ENCODE data around the gene CCDC9B. TPM values are rescaled to one million over a fixed set of nuclear protein-coding genes. Genes with fewer than 3 reads are reported as not detected.
A peak's percentile ranks its signal among the peaks of the same experiment; 100 is the strongest.

The CCDC9B gene
- total and polyA plus RNA-seq, 10 donors = 2.2 to 19.4 (median 7.1) TPM

DNA sequence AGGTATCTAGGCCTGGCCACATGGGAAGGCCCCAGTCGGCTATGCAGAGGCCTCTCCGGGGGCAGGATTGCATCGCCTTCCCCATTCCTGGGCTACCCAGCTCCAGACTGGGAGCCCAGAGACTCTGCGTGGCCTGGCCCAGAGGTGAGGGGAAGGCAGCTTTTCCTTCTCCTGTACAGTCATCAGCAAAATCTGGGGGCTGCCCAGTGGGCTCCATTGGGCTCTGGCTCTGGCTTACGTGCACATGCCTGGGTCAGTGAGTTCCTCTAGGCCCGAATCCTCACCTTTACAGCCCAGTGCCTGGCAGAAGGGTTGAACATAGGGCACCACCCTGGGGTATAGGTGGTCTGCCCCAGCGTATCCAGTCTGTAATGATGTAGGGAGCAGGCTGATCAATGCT lies 53.9 kb downstream of the CCDC9B start:
- Histone ChIP-seq H3K36me3 (peaks cover 0 to 59% (median 41%) of the 10 kb centered on the region in 6 donors), H3K9me3 (no peaks in the 10 kb centered on the region), H3K27me3 (replicated peaks in 1 of 7) (peaks cover 0 to 33% (median 21%) of the 10 kb centered on the region in 7 donors), H3K27ac (no peak overlapping the region), H3K4me3 (no peak overlapping the region), H3K4me1 (peaks cover 10 to 55% (median 23%) of the 10 kb centered on the region in 6 donors)
- WGBS, 5 donors = 70 to 95% (median 78%) methylated on average over 2 to 7 of the region's 7 CpGs
- intact Hi-C loops (cut with DNase I; ENCODE audit: low total_unique reads) = no loop called here
- TF ChIP-seq POLR2A (IDR thresholded peaks at IDR 0.05) = no peak
- TF ChIP-seq CTCF (IDR thresholded peaks at IDR 0.05 in 8 of 11, conservative IDR thresholded peaks at IDR 0.05 in 3 of 11) = no peak
- no peak for TF ChIP-seq POLR2AphosphoS5 (IDR thresholded peaks at IDR 0.05)
- DNase-seq = no peak

- no peak for DNase-seq
- TF ChIP-seq POLR2AphosphoS5 (IDR thresholded peaks at IDR 0.05) (no peak), POLR2A (IDR thresholded peaks at IDR 0.05) (no peak), CTCF (IDR thresholded peaks at IDR 0.05 in 8 of 11, conservative IDR thresholded peaks at IDR 0.05 in 3 of 11) (no peak)
- intact Hi-C loops (cut with DNase I; ENCODE audit: low total_unique reads) = no loop called here
- Histone ChIP-seq H3K36me3 (peaks cover 0 to 52% (median 37%) of the 10 kb centered on the region in 6 donors), H3K27me3 (replicated peaks in 1 of 7) (peaks cover 0 to 33% (median 28%) of the 10 kb centered on the region in 7 donors), H3K27ac (peak overlapping the region in 2 of 8 donors; percentile 21 to 38), H3K4me3 (no peak overlapping the region), H3K9me3 (no peaks in the 10 kb centered on the region), H3K4me1 (peaks cover 10 to 57% (median 26%) of the 10 kb centered on the region in 6 donors)
- 73 to 92% (median 78%) methylated on average over 7 of the region's 7 CpGs for WGBS, 5 donors
Observed at GRCh38 chr15:40286061-40286532, 54.6 kb downstream of the CCDC9B start.

- Histone ChIP-seq H3K9me3 (no peaks in the 10 kb centered on the region), H3K36me3 (peaks cover 0 to 47% (median 34%) of the 10 kb centered on the region in 6 donors), H3K27me3 (replicated peaks in 1 of 7) (peaks cover 0 to 36% (median 33%) of the 10 kb centered on the region in 7 donors), H3K4me1 (peaks cover 10 to 56% (median 25%) of the 10 kb centered on the region in 6 donors), H3K4me3 (no peak overlapping the region), H3K27ac (peak overlapping the region in 2 of 8 donors; percentile 21 to 38)
- no peak for DNase-seq
- no peak for TF ChIP-seq POLR2AphosphoS5 (IDR thresholded peaks at IDR 0.05)
- TF ChIP-seq CTCF (IDR thresholded peaks at IDR 0.05 in 8 of 11, conservative IDR thresholded peaks at IDR 0.05 in 3 of 11) = no peak
- TF ChIP-seq POLR2A (IDR thresholded peaks at IDR 0.05) = no peak
- intact Hi-C loops (cut with DNase I; ENCODE audit: low total_unique reads) = no loop called here
- 25 to 48% (median 29%) methylated on average over 1 of the region's 1 CpG for WGBS, 5 donors
Observed at GRCh38 chr15:40285554-40286011, 55.2 kb downstream of the CCDC9B start.

GRCh38 chr15:40285151-40285550 lies 55.6 kb downstream of the CCDC9B start:
- TF ChIP-seq POLR2AphosphoS5 (IDR thresholded peaks at IDR 0.05) = no peak
- TF ChIP-seq CTCF (IDR thresholded peaks at IDR 0.05 in 8 of 11, conservative IDR thresholded peaks at IDR 0.05 in 3 of 11) = no peak
- no peak for TF ChIP-seq POLR2A (IDR thresholded peaks at IDR 0.05)
- intact Hi-C loops (cut with DNase I; ENCODE audit: low total_unique reads) = no loop called here
- peaks cover 10 to 58% (median 28%) of the 10 kb centered on the region in 6 donors for H3K4me1 ChIP-seq
- H3K27me3 ChIP-seq (replicated peaks in 1 of 7) = peaks cover 0 to 40% (median 38%) of the 10 kb centered on the region in 7 donors
- H3K4me3 ChIP-seq = no peak overlapping the region
- no peak for DNase-seq
- H3K36me3 ChIP-seq = peaks cover 0 to 42% (median 30%) of the 10 kb centered on the region in 6 donors
- WGBS, 5 donors = 73 to 95% (median 90%) methylated on average over 4 of the region's 4 CpGs
- H3K9me3 ChIP-seq = no peaks in the 10 kb centered on the region
- peak overlapping the region in 1 of 8 donors; percentile 38 for H3K27ac ChIP-seq

Data from spleen (tissue), 11 donors.